Smooth muscle cell of bladder (primary cell): ENCODE data around the gene WNT4. TPM values are rescaled to one million over a fixed set of nuclear protein-coding genes. Genes with fewer than 3 reads are reported as not detected.

Source experiments
- total RNA-seq: library from RNA; depleted of rRNA; stranded (reverse); fragments of >200 nt; gene quantifications from 2 replicates; pipeline ENCODE4 v1.2.3, GENCODE V29; 2014

Gene WNT4
- 0.28 and 0.74 TPM in 2 replicates for total RNA-seq

DNA sequence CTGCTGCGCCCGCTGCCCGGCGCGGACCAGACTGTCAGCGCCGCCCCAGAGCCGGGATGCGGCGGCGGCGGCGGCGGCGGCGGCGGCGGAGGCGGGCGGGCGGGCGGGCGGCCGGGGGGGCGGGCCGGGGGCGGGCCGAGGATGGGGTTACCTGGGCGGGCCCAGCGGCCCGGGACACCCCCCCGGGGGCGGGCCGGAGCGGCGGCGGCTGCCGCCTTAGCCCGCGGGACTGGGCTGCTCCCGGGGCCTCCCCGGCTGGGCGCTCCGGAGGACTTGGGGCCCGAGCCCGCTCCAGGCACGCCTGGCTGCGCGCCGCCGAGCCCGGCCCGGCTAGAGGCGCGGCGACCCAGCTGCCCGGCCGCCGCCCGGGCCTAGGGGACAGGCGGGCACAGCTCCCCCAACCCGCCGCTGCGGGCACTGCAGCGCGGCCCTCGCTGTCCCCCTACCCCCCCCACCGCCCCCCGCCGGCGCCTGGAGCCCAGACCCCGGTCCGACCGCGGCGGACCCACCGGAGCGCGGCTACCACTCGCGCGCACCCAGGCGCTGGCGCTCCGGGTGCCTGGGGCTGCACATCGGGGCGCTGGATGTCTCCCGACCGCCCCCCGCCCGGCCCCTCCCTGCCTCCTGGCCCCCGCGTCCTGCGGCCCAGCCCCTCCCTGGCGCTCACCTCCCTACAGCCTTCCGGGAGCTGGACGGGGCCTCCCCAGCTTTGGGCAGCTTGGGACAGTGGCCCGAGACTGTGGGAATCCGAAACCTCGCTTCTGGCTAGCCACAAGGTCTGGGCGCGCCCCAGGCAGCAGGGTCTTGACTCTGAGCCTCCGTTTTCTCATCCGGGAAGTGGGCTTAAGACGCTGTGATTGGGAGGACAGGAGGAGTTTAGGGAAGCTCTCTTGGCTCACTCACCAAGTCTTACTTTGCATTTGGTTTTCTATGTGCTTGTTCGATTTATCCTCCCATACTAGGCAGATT lies at the start of gene WNT4:
TSS of gene WNT4 (minus strand) at position 33 of the 969 bp plus-strand sequence. CDS start 175 bp downstream, outside the sequence.

Other genes with a start within 250 kb of the WNT4 start
- gene HSPG2, start 205.8 kb downstream of the WNT4 start, total RNA-seq: 75.8 and 170 TPM in 2 replicates
- gene CELA3B, start 166.1 kb downstream of the WNT4 start, total RNA-seq: not detected in 2 replicates
- not detected in 2 replicates for gene CELA3A, start 141.4 kb downstream of the WNT4 start, total RNA-seq
- gene CDC42, start 90.4 kb downstream of the WNT4 start, total RNA-seq: 284 and 354 TPM in 2 replicates